Stimulated activated CD4-positive, alpha-beta T cell treated with anti-CD3 and anti-CD28 coated beads, Interleukin-4, amount 100 ng/mL, for 4 hours (primary cell): ENCODE data around the gene AHDC1.

Experiments
- DNase-seq, 2 experiments: peaks; one replicate each; pipeline ENCODE4 v3.0.0-alpha.2; 2020

The AHDC1 gene

GRCh38 chr1:27612718-27613117 is 8.8 kb upstream of the AHDC1 start:
- DNase-seq = no peak

DNA sequence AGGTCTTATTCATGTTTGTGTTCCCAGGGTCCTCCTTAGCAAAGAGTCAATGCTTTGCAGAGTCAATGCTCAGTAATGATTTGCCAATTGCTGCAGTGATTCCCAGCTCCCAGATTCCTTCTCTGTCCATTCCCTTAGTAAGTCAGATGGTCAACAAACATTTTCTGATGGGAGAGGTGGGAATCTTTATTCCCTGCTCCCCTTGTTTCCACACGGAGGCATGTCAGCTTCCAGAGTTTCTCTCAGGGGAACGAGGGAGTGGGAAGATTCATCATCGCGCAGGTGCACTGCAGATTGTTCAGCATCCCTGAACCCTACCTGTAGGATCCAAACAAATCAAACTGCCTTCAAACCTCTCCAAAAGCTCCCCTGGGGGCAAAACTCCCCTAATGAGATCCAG is 7.5 kb upstream of the AHDC1 start:
- no peak for DNase-seq

- no peak for DNase-seq
These were observed 5.8 kb upstream of the AHDC1 start for GRCh38 chr1:27609618-27610240.

DNA sequence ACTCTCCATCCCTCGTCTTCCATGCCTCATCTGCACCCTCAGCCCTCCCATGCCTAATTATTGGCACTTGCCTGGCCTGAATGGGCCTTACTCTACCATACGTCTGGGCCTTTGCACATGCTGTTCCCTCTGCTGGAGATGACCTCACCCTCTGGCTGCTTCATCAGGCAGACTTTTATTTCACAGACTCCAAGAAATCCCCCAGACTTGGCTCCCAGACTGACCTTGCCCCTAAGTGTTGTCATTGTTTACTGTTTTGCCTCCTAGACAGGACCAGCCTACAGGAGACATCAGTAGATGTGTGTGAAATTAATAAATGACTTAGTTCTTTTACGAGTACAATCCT is 5.2 kb upstream of the AHDC1 start:
- DNase-seq = no peak

DNA sequence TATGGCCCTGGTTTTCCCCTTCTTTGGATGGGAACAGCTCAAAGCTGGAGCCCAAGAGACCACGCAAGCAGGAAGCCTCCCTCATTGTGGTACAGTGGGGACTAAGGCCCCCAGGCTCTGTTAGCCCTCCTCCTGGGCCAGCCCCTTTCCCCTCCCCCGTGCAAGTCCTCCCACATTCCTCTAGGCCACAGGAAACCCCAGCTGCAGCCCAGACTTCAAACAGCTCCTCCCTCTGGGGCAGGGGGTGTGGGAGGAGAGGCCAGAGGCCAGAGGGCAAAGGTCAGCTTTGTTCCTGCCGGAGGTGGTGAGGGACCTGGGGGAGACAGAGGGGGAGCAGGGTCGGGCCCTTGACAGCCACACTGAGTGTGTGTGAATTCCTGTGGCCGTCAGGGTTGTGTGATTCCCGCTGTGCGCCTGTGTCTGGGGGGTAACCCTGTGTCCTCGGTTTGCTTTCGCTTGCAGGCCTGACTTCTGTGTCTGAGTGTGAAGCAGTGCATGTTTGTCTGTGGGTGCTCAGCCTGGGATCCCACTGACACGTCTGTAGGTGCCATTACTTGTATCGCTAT is 3.4 kb upstream of the AHDC1 start:
- no peak for DNase-seq

DNA sequence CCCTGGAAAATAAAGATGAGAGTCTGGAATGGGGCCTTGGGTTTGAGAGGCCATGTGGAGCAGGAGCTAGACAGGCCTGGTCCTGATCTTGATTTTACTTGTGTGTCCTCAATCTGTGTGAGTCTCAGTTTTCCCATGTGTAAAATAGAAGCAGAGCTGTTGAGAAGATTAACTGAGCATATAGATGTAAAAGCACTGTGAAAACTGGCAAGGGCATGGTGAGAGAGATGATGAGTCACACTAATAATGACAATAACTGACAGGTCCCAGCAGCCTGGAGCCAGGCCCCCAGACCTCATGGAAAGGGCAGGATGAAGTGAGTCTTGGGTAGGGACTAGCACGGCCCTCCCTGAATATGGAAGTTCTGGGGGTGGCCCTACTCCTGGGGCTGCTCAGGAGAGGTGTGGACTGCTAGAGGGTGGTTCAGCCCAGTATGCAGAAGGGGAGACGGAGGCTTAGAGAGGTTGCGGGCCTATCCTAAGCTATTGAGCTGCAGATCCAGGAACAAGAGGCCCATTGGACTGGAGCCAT is 2.8 kb upstream of the AHDC1 start:
- DNase-seq = no peak

- peak; percentile 55 to 60 for DNase-seq
These were observed 2.1 kb upstream of the AHDC1 start for GRCh38 chr1:27605796-27606707.

- DNase-seq = no peak
These were observed 1.4 kb upstream of the AHDC1 start for GRCh38 chr1:27605300-27605766.

GRCh38 chr1:27604579-27605299 is 795 bp upstream of the AHDC1 start:
- DNase-seq = no peak

- no peak for DNase-seq
These were observed 649 bp downstream of the AHDC1 start for GRCh38 chr1:27603309-27603680.

GRCh38 chr1:27602462-27603308 is 1.3 kb downstream of the AHDC1 start:
- no peak for DNase-seq

GRCh38 chr1:27601771-27602461 is 2.0 kb downstream of the AHDC1 start:
- no peak for DNase-seq

DNA sequence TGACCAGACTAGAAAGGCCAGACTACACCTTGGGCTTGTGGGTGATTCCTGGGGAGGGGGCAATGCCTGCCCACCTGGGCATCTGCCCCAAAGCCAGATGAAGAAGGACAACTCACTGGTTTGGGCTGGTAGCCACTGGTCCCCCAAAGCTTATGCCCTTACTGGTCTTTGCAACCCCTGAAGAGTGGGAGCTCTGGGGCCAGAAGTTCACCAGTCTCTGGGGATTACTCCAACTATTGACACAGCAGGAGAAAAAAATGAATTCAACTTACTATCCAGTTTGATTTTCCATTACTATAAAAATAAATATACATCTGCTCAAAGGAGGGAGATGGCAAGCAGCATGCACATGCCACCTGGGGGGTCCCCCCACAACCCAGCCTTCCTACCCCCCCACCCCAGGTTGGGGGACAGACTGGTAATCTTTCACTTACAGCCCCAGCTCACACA is 2.6 kb downstream of the AHDC1 start:
- no peak for DNase-seq

GRCh38 chr1:27600498-27601175 is 3.3 kb downstream of the AHDC1 start:
- no peak for DNase-seq

DNA sequence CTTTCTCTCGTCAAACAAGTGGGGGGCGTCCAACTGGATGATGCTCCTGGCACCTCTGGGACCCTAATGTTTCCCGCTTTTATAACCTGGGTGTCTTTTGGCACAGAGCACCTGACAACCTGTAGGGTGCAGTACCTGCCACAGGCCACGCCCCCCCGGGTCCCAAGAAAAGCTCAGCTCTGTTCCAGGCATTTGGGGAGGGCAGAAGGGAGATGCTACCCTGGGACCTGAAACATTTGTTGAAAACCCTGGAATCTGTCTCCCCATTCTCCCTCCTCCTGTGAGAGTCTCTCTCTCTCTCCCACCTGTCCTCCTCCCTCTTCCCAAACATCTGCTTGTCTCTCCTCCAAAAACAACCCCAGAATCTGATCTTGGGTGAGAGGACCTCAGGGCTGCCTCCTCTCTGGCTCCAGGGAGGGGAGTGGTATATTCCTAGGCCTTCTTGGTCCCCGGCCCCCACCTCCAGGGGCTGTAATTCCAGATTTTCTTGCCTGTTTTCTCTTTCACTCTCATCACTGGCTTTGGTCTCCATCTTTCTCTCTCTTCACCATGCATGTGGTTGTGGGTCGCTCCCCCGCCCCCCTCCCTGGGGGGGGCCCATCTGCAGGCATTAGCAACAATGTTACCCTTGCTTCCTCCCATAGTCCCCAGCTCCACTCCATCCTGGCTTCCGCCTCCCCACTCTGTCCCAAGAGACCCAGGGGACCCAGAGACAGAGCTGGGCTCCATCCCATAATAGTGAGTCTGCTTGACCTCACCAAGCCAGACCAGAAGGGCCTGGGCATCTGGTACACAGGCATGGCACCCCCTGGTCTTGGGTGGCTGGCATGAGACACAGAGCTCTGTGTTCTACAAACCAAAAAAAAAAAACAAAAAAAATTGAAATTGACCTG is 4.1 kb downstream of the AHDC1 start:
- DNase-seq = no peak

DNA sequence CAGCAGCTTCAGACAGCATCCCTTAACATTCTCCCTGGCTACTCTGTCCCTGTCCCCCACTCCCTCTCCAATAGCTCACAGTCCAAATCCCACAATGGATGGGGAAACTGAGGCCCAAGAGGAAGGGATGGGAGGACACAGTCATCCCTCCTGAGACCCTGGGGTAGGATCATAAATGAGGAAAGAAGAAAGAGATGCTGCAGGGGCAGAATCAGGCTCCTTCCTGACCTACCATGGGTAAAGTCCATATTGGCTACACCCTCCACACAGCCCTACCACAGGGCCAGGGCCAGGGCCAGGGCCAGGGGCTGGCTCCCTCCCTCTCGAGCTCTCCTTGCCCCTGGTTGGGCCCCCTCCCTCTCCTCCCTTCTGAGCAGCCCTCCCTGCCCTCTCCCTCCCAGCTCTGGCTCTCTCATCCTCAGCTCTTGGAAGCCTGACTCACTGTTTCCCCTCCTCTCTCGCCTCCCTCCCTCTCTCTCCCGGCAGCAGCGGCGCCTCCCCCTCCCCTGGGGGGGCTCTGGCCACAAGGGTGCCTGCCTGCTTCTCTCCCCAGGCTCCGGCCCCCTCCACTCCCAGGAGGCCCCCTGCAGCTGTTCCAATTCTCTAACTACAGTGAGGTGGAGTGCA is 4.9 kb downstream of the AHDC1 start:
- peak; percentile 52 to 77 for DNase-seq

- no peak for DNase-seq
These were observed 5.7 kb downstream of the AHDC1 start for GRCh38 chr1:27598295-27598687.

- DNase-seq = no peak
These were observed 6.2 kb downstream of the AHDC1 start for GRCh38 chr1:27597516-27598294.
